GM12878 (cell line): ENCODE results near the gene CNOT2. TPM values are rescaled to one million over a fixed set of nuclear protein-coding genes. Genes with fewer than 3 reads are reported as not detected.

Source experiments
- BMI1 ChIP-seq: fragments of 450-650 bp; IDR thresholded peaks from 2 replicates; pipeline ENCODE4 v1.6.1; 2016; ENCODE audit warnings: mild to moderate bottlenecking, moderate library complexity, borderline replicate concordance
- DPF2 ChIP-seq: fragments of 450-650 bp; IDR thresholded peaks from 2 replicates; pipeline ENCODE4 v1.6.1; 2017; ENCODE audit warnings: mild to moderate bottlenecking
- EZH2 ChIP-seq: IDR thresholded peaks from 2 replicates; pipeline ENCODE4 v1.6.1; 2012; ENCODE audit warnings: low read depth, mild to moderate bottlenecking, control low read depth, inconsistent platforms, low read length, borderline replicate concordance; ENCODE audit not compliant: control insufficient read depth
- GABPA ChIP-seq: IDR thresholded peaks from 2 replicates; pipeline ENCODE4 v1.6.1; 2014; ENCODE audit warnings: antibody characterized with exemption, low read depth, mild to moderate bottlenecking, inconsistent platforms
- HDAC2 ChIP-seq: fragments of 200-600 bp; sonication (generic); IDR thresholded peaks from 2 replicates; pipeline ENCODE4 v1.6.1; 2017
- IKZF2 ChIP-seq, 2 experiments: fragments of 450-650 bp; IDR thresholded peaks; 2 replicates each; pipeline ENCODE4 v1.6.1; 2017; ENCODE audit warnings: mild to moderate bottlenecking in 2 of 2, moderate library complexity in 2 of 2
- JUND ChIP-seq: IDR thresholded peaks from 2 replicates; pipeline ENCODE4 v1.6.1; 2012; ENCODE audit warnings: low read depth, mild to moderate bottlenecking, low read length, improper control_type of control experiment, moderate library complexity
- NBN ChIP-seq: fragments of 450-650 bp; IDR thresholded peaks from 2 replicates; pipeline ENCODE4 v1.6.1; 2016
- RUNX3 ChIP-seq: IDR thresholded peaks from 2 replicates; pipeline ENCODE4 v1.6.1; 2012; ENCODE audit warnings: low read length, inconsistent platforms
- TCF7 ChIP-seq: IDR thresholded peaks from 2 replicates; pipeline ENCODE4 v1.6.1; 2014; ENCODE audit warnings: antibody characterized with exemption, borderline replicate concordance
- ZNF207 ChIP-seq: fragments of 450-650 bp; IDR thresholded peaks from 2 replicates; pipeline ENCODE4 v1.6.1; 2014; ENCODE audit warnings: antibody characterized with exemption, mild to moderate bottlenecking, borderline replicate concordance
- ZNF274 ChIP-seq: IDR thresholded peaks from one replicate; pipeline ENCODE4 v1.8.0; 2011; ENCODE audit not compliant: insufficient read length, insufficient read depth
- ZNF384 ChIP-seq: IDR thresholded peaks from 2 replicates; pipeline ENCODE4 v1.6.1; 2012; ENCODE audit warnings: low read depth, mild to moderate bottlenecking, low read length, improper control_type of control experiment, borderline replicate concordance
- ZNF687 ChIP-seq: fragments of 450-650 bp; IDR thresholded peaks from 2 replicates; pipeline ENCODE4 v1.6.1; 2017; ENCODE audit warnings: mild to moderate bottlenecking, moderate library complexity
- polyA plus RNA-seq, 11 experiments: library from polyadenylated mRNA; depleted of rRNA in 4 of 11; unstranded in 6 of 11; stranded (reverse) in 5 of 11; fragments of >200 nt; fragmentation: Nextera tagmentation in 4 of 11; fragmentation: Illumina TruSeq in 1 of 11; extraction: Ambion mirVana in 4 of 11; extraction: Trizol in 1 of 11; gene quantifications; 1 replicate in 1 of 11; 2 replicates in 10 of 11; pipeline versions ENCODE4 v1.2.1 to v1.2.3, GENCODE V29; 2011 to 2016; ENCODE audit warnings: inconsistent platforms in 2 of 11, missing spikeins in 2 of 11, low read depth in 1 of 11
- total RNA-seq, 4 experiments: library from RNA; depleted of rRNA in 3 of 4; stranded (reverse); fragments of >200 nt in 3 of 4; fragmentation: Illumina TruSeq in 1 of 4; extraction: Trizol in 1 of 4; gene quantifications; 2 replicates each; pipeline versions ENCODE4 v1.2.1 to v1.2.3, GENCODE V29; 2013 to 2021
- TF ChIP-seq, protein P1 (sequence below): fragments of 450-650 bp; IDR thresholded peaks from 2 replicates; pipeline ENCODE4 v1.6.1; 2016; ENCODE audit warnings: mild to moderate bottlenecking, moderate library complexity, borderline replicate concordance

The CNOT2 gene
- total and polyA plus RNA-seq, 10 of the 15 experiments (the other 5 are each of a cell fraction or from before 2014, with no cell fraction given) = 37.9 to 127 (median 82.4) TPM

GRCh38 chr12:70260646-70261045, 17.4 kb downstream of the CNOT2 start (continued):
- TF ChIP-seq RUNX3 = peak; percentile 62; the same call in 1 of the 2 replicates
- no peak for TF ChIP-seq GABPA
- TF ChIP-seq NBN = peak; percentile 80
- TF ChIP-seq EZH2 = no peak
- 0 out of 2 replicates have a peak, but pooled peaks have one; percentile 21 for TF ChIP-seq TCF7
- no peak for TF ChIP-seq HDAC2
- TF ChIP-seq, protein P1, sequence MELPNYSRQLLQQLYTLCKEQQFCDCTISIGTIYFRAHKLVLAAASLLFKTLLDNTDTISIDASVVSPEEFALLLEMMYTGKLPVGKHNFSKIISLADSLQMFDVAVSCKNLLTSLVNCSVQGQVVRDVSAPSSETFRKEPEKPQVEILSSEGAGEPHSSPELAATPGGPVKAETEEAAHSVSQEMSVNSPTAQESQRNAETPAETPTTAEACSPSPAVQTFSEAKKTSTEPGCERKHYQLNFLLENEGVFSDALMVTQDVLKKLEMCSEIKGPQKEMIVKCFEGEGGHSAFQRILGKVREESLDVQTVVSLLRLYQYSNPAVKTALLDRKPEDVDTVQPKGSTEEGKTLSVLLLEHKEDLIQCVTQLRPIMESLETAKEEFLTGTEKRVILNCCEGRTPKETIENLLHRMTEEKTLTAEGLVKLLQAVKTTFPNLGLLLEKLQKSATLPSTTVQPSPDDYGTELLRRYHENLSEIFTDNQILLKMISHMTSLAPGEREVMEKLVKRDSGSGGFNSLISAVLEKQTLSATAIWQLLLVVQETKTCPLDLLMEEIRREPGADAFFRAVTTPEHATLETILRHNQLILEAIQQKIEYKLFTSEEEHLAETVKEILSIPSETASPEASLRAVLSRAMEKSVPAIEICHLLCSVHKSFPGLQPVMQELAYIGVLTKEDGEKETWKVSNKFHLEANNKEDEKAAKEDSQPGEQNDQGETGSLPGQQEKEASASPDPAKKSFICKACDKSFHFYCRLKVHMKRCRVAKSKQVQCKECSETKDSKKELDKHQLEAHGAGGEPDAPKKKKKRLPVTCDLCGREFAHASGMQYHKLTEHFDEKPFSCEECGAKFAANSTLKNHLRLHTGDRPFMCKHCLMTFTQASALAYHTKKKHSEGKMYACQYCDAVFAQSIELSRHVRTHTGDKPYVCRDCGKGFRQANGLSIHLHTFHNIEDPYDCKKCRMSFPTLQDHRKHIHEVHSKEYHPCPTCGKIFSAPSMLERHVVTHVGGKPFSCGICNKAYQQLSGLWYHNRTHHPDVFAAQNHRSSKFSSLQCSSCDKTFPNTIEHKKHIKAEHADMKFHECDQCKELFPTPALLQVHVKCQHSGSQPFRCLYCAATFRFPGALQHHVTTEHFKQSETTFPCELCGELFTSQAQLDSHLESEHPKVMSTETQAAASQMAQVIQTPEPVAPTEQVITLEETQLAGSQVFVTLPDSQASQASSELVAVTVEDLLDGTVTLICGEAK = no peak
- TF ChIP-seq ZNF207 = no peak
- 0 out of 2 replicates have a peak, but pooled peaks have one; percentile 23 for TF ChIP-seq DPF2
- no peak for TF ChIP-seq ZNF274
- TF ChIP-seq ZNF384 = peak; percentile 91
- peak; percentile 49; the same call in 1 of the 2 replicates for TF ChIP-seq BMI1
- peak; percentile 73 to 76; a peak in 3 of 4 replicates for TF ChIP-seq IKZF2 (IDR thresholded peaks at IDR 0.05)
- no peak for TF ChIP-seq ZNF687
- TF ChIP-seq JUND = no peak
- TF ChIP-seq, all 136 proteins: peak for 17
